ENCODE results near the gene HDLBP. TPM values are rescaled to one million over a fixed set of nuclear protein-coding genes. Genes with fewer than 3 reads are reported as not detected.

The HDLBP gene
- total RNA-seq, 1 experiment from 2014 or later = 908 TPM

GRCh38 chr2:241291977-241292376, 23.5 kb downstream of the HDLBP start:
- Histone ChIP-seq H3K4me3 (no peak overlapping the region), H3K36me3 (ENCODE audit: low read depth) (no peaks in the 10 kb centered on the region; the same call in 1 of the 2 replicates), H3K4me1 (replicated peaks; ENCODE audit: insufficient read depth) (no peaks in the 10 kb centered on the region), H3F3A (ENCODE audit: insufficient read depth, low read depth) (no peaks in the 10 kb centered on the region; the same call in 1 of the 2 replicates), H3K9me2 (ENCODE audit: insufficient read depth) (no peaks in the 10 kb centered on the region), H4K20me1 (ENCODE audit: insufficient read depth) (peaks cover 94% of the 10 kb centered on the region), H3K79me2 (ENCODE audit: low read depth) (peaks cover 100% of the 10 kb centered on the region), H3K4me2 (no peak overlapping the region), H2AFZ (no peak overlapping the region), H3K27ac (no peak overlapping the region), H3K27me3 (ENCODE audit: insufficient read depth, low read depth) (no peaks in the 10 kb centered on the region), H3K9me3 (ENCODE audit: insufficient read depth, low read depth) (no peaks in the 10 kb centered on the region)
- TF ChIP-seq EZH2 (IDR thresholded peaks at IDR 0.05; ENCODE audit: low read depth) = no peak
- TF ChIP-seq, protein P1, sequence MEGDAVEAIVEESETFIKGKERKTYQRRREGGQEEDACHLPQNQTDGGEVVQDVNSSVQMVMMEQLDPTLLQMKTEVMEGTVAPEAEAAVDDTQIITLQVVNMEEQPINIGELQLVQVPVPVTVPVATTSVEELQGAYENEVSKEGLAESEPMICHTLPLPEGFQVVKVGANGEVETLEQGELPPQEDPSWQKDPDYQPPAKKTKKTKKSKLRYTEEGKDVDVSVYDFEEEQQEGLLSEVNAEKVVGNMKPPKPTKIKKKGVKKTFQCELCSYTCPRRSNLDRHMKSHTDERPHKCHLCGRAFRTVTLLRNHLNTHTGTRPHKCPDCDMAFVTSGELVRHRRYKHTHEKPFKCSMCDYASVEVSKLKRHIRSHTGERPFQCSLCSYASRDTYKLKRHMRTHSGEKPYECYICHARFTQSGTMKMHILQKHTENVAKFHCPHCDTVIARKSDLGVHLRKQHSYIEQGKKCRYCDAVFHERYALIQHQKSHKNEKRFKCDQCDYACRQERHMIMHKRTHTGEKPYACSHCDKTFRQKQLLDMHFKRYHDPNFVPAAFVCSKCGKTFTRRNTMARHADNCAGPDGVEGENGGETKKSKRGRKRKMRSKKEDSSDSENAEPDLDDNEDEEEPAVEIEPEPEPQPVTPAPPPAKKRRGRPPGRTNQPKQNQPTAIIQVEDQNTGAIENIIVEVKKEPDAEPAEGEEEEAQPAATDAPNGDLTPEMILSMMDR (conservative IDR thresholded peaks at IDR 0.05) = no peak
- CTCF ChIA-PET = no interaction called here
- no TSS peak for BruUV-seq (replicated peaks)
- POLR2A ChIA-PET (ENCODE audit: unreplicated experiment) = no interaction called here
- intact Hi-C loops (cut with micrococcal nuclease; ENCODE audit: unreplicated experiment) = no loop called here
- no peak for DNase-seq

- POLR2A ChIA-PET (ENCODE audit: unreplicated experiment) = no interaction called here
- Histone ChIP-seq H3K4me3 (no peak overlapping the region), H2AFZ (no peak overlapping the region), H3F3A (ENCODE audit: insufficient read depth, low read depth) (no peaks in the 10 kb centered on the region; the same call in 1 of the 2 replicates), H3K36me3 (ENCODE audit: low read depth) (no peaks in the 10 kb centered on the region; the same call in 1 of the 2 replicates), H4K20me1 (ENCODE audit: insufficient read depth) (peaks cover 90% of the 10 kb centered on the region), H3K79me2 (ENCODE audit: low read depth) (peaks cover 99% of the 10 kb centered on the region), H3K4me2 (no peak overlapping the region), H3K27me3 (ENCODE audit: insufficient read depth, low read depth) (no peaks in the 10 kb centered on the region), H3K9me3 (ENCODE audit: insufficient read depth, low read depth) (no peaks in the 10 kb centered on the region), H3K9me2 (ENCODE audit: insufficient read depth) (no peaks in the 10 kb centered on the region), H3K27ac (no peak overlapping the region), H3K4me1 (replicated peaks; ENCODE audit: insufficient read depth) (no peaks in the 10 kb centered on the region)
- no peak for DNase-seq
- CTCF ChIA-PET = no interaction called here
- intact Hi-C loops (cut with micrococcal nuclease; ENCODE audit: unreplicated experiment) = no loop called here
- BruUV-seq (replicated peaks) = no TSS peak
- TF ChIP-seq, protein P1 (conservative IDR thresholded peaks at IDR 0.05) = no peak
- no peak for TF ChIP-seq EZH2 (IDR thresholded peaks at IDR 0.05; ENCODE audit: low read depth)
These were observed 24.3 kb downstream of the HDLBP start for GRCh38 chr2:241291153-241291552.

- Histone ChIP-seq H3F3A (ENCODE audit: insufficient read depth, low read depth) (peaks cover 3% of the 10 kb centered on the region; the same call in 1 of the 2 replicates), H3K4me2 (no peak overlapping the region), H3K36me3 (ENCODE audit: low read depth) (0 out of 2 replicates have a peak, but pooled peaks cover 6% of the 10 kb centered on the region), H3K4me3 (no peak overlapping the region), H3K9me3 (ENCODE audit: insufficient read depth, low read depth) (no peaks in the 10 kb centered on the region), H2AFZ (no peak overlapping the region), H3K27me3 (ENCODE audit: insufficient read depth, low read depth) (no peaks in the 10 kb centered on the region), H3K27ac (no peak overlapping the region), H3K9me2 (ENCODE audit: insufficient read depth) (no peaks in the 10 kb centered on the region), H4K20me1 (ENCODE audit: insufficient read depth) (peaks cover 83% of the 10 kb centered on the region), H3K4me1 (replicated peaks; ENCODE audit: insufficient read depth) (no peaks in the 10 kb centered on the region), H3K79me2 (ENCODE audit: low read depth) (peaks cover 99% of the 10 kb centered on the region)
- BruUV-seq (replicated peaks) = no TSS peak
- ChIA-PET POLR2A (ENCODE audit: unreplicated experiment) (interaction anchor here (0.7 kb wide), 1 partner anchor 996 kb away, joined by 4 read pairs; no protein-coding TSS in a partner anchor), CTCF (interaction anchor here (0.5 to 0.6 kb wide), 2 partner anchors 14 to 354 kb away, joined by 5 to 12 read pairs; no protein-coding TSS in a partner anchor)
- DNase-seq = no peak
- TF ChIP-seq, protein P1 (conservative IDR thresholded peaks at IDR 0.05) = no peak
- TF ChIP-seq EZH2 (IDR thresholded peaks at IDR 0.05; ENCODE audit: low read depth) = no peak
- intact Hi-C loops (cut with micrococcal nuclease; ENCODE audit: unreplicated experiment) = no loop called here
These were observed 25.9 kb downstream of the HDLBP start for GRCh38 chr2:241289597-241289996.

All from PC-9 (cell line).